OCI-LY1 (cell line): ENCODE results near the gene EML6.

Experiments used
- CTCF ChIP-seq: fragments of 200-600 bp; sonication (generic), shearing (Covaris generic); IDR thresholded peaks from 2 replicates; pipeline ENCODE4 v1.5.1; 2017; ENCODE audit warnings: mild to moderate bottlenecking, antibody characterized with exemption, low read length, moderate library complexity, mixed read lengths
- EZH2 ChIP-seq: fragments of 200-600 bp; sonication (generic), shearing (Covaris generic); IDR thresholded peaks from 2 replicates; pipeline ENCODE4 v1.8.0; 2017; ENCODE audit warnings: borderline replicate concordance, mixed run types, mild to moderate bottlenecking, antibody characterized with exemption, low read length, moderate library complexity, mixed read lengths

- TF ChIP-seq EZH2: no peak
- no peak for TF ChIP-seq CTCF
Observed at GRCh38 chr2:54677476-54678265, 45.8 kb upstream of the EML6 start.
